Left lobe of liver (tissue), 2 donors: ENCODE measurements around the gene THSD4. TPM values are rescaled to one million over a fixed set of nuclear protein-coding genes. Genes with fewer than 3 reads are reported as not detected.

Experiments
- ATAC-seq: fragments of 200-7000 bp; cut with Tn5 transposase; one replicate; pipeline ENCODE4 v1.9.1; 2020; ENCODE audit warnings: mild to moderate bottlenecking, moderate library complexity
- DNase-seq: peaks from one replicate; pipeline ENCODE4 v3.0.0-alpha.2; 2020; ENCODE audit warnings: low spot score
- total RNA-seq: library from RNA; stranded (reverse); gene quantifications from one replicate; pipeline ENCODE4 v1.2.1, GENCODE V29; 2021
- donor health status: DM: no; HTN: no; CAD: no; lungs with moderate emphysema.
- donor health status: DM: no; HTN: yes; CAD: no.

Gene THSD4
- total RNA-seq, 1 donor from 2014 or later, result 19.5 TPM

DNA sequence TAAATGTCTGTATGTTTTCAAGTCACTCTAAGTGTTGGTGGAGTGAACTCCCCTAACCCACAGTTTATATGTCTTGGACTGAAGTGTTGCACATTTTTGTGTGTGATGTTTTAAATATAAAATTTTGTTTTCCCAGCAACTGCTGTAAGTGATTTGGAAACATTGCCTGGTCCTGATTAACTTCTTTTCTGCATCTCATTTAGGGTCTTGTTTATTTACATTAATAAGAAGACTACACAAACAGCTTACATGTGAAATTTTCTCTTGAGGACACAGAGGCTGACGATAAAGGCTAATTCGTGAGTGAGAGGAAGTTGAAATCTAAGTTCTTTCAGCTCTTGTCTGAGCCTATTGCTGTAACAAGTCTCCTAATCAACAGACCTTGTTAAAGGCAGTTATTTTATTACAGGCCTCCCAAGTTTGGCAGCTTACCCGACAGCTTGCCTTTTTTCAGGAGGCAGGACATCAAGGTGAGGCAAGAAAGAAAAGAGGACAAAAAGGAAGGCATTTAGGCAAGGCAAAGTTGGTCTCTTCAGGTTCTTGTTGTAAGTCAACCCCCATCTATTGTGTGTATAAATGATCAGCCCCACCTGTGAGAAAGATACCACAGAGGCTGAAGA, 517.4 kb downstream of the THSD4 start:
- ATAC-seq (no peak), DNase-seq (no peak)

DNA sequence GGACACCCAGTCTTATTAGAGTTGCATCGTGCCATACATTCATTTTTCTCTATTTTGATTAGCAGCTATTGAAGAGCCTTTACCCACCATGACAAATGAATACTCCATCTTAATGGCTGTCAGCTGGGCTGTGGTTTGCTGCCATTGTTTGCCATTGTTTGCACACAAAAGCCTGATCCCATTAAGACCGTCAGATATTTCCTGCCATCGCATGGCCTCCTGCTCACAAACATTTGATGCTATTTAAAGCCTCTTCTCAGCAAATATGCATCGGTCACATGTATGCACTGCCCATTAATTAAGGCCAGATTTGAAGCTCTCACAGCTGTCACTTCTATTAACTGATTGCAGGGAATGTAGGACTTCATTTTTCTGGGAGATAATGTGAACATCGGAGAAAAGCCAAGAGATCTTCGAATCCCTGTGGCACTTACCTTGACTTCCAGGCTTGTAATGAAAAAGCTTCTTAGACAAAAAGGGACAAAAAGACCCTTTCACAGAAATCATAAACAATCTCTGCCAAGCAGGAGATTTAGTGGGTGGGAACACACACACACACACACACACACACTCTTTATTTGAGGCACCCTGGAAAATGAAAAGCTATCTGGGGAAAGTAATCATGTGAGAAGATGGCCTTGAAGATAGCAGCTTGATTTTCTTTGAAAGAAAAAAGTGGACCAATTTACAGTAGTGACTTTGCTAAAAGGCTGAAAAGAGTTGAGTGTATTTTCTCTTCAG, 519.7 kb downstream of the THSD4 start:
- DNase-seq (no peak), ATAC-seq (no peak)

DNA sequence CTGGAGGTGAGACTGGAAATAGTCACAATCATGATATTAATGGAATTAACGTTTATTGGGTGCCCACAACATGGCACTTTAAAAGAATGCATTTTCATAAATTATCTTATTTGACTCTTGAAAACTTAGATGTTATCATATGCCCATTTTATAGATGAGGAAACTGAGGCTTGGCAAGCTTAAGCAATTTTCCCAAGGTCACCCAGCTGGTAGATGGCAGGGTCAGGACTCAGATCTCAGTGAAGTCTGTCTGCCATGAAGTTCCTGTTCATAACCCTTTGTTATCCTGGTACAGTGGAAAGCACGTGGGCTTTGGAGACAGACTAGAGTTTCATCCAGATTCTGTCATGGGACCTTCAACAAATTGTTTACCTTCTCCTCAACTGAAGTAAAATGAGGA, 520.5 kb downstream of the THSD4 start:
- ATAC-seq, result no peak
- DNase-seq, result no peak

DNA sequence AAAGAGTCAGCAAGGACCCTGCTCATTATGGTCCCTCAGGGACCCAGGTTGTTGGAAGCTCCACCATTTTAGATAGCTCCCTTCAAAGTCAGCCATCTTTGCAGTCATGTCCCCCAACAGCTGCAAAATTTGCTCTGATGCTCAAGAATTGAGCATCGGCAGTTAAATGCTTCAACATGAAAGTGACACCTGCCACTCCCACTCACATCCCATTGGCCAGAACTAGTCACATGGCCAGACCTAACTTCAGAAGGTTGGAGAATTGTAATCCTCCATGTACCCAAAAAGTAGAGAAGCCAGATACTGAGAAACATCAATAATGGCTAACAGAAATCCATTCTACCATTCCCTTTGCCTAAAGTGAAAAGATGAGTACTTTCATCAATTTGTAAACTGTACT, 523.6 kb downstream of the THSD4 start:
- ATAC-seq, result no peak
- DNase-seq, result no peak

DNA sequence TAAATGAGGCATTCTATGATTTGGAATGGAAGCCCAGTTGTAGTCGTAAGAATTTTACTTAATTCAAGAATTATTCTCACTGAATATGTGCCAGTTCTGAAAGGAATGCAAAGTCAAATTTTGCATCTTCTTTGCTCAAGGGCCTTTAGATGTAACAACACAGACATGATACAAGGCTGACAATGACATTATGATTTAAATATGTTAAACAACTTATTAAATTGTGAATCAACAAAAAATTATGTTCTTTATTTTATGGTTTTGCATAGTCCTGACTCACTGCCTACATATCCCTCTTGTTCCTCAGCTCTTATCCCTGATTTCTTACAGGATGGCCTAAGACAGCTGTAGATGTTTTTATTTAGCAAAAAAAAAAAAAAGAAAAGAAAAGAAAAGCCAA, 524.2 kb downstream of the THSD4 start:
- ATAC-seq, result no peak
- no peak for DNase-seq

DNA sequence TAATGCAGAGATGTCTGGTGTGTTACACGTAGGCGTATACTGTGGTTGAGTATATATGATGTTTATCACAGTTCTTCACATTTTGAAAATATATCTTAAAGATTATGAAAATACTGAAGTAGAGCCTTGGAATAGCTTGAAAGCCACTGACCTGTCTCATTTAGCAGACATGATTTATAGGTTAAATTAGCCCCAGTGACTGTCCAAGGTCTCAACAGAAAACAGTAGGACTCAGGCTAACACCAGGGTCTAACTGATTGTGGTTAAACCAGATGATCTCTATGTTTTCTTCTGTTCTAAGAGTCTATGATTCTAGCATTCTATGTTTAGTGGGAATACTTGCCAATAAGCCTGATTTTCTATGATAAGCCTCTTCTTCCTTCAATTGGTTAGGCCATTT, 528.6 kb downstream of the THSD4 start:
- ATAC-seq (no peak), DNase-seq (no peak)

DNA sequence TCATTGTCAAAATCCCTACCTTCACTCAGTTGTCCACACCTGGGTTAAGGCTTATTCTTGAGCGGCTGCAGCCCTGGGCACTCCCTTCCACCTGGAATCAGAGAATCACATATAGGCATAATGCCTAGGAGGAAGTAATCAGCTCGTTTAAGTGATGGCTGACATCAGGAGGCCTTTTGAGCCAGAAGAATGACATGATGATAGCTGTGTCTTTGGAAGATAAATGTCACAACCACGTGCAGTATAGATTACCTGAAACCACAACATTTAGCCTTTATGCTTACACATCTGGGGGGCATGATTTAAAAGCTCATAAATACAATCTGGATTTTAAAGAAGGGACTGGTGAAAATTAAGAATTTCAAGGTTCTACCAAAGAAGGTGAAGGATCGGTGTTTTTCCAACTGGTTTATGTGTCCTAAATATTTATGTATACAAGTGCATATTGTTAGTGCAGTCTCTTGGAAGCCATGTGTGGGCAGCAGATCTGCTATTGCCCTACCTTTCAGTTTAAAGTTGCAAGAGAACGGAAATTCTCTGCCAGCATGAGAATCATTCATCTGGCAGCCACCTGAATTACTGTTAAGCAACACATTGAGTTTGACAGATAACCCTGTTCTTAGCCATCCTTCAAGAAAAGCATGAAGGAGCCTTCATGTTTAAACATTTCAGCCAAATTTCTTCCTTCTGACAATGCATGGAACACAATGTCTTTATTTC, 531.7 kb downstream of the THSD4 start:
- DNase-seq, result no peak
- peak; percentile 14 for ATAC-seq

DNA sequence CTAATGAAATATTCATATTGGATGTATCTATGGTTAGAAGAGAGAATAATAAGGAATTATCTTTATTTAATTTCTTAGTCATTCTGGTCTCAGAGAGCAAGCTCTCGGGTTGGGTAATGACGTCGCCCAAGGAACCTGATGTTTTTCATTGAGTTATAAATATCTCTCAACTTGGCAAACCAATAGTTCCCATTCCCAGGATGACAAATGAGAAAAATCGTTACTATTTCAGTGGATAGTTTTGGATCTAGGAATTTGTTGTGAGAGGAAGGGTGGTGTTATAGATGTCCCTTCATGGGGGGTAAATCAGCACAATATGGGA, 532.2 kb downstream of the THSD4 start:
- ATAC-seq, result no peak
- DNase-seq, result no peak

DNA sequence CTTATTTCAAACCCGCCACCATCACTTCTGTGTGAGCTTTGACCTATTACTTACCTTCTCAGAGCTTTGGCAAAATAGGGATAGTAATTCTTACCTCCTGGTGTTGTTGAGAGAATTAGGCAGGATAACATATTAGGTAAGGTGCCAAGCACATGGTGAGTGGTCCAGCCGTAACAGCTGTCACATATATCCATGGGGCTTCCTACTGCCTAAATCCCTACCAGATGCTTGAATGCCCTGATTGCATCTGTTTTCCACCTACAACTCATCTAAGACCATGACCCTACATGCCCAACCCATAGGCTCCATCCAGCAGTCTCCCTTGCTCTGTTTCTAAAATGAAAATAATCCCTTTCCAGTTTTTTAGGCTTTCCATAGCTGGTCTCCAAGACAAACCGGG, 532.8 kb downstream of the THSD4 start:
- no peak for ATAC-seq
- no peak for DNase-seq

DNA sequence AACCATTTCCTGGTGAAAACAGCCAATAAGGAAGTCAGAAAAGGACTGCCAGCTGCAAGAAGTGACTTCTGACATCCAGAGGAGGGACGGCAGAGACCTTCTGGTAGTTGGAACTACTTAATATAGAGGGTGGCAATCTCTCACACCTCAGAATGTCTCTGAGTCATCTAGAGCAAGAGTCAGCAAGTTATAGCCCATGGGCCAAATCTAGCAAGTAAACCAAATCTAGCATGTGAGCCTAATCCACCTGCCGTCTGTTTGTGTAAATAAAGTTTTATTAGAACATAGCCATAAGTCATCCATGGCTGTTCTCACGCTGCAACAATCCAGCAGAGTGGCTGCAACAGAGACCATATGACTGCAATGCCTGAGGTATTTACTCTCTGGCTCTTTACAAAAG, 534.6 kb downstream of the THSD4 start:
- ATAC-seq, result no peak
- no peak for DNase-seq

DNA sequence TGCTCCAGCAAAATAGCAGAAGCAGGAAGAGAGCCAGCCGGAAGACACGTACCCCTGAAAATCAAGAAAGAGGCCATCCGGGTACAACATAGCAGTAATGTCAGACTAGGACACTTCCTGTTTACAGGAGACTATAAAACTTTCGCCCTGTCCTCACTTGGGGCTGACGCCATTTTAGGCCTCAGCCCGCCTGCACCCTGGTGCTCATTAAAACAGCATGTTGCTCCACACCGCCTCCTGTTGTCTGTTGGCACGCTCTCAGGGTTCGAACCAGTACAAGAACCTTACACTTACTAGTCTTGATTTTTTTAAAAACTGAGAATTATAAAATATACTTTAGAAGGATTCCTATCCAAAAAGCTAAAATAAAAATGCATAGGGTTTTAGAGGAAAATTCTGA, 535.3 kb downstream of the THSD4 start:
- no peak for DNase-seq
- no peak for ATAC-seq

DNA sequence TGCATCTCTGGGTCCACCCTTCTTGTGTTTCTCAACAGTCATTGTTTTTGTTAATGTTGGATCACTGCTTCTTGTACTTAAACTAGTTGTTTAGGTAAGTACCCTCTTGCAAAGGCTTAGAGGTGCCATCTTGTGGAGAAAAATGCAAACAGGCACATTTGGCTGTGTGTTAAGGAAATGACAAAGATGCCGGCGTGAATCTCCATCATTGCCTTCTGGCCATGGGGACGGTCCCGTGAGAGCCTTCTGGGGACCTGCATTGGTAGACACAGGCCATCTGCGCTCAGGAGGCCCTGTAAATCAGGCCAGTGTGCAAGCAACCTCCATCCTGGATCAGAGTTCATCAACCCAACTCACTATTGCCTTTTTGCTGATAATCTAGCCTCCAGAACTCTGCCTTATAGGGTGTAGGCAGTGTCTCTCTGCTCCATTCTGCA, 536.5 kb downstream of the THSD4 start:
- peak; percentile 60 for ATAC-seq
- DNase-seq, result no peak

DNA sequence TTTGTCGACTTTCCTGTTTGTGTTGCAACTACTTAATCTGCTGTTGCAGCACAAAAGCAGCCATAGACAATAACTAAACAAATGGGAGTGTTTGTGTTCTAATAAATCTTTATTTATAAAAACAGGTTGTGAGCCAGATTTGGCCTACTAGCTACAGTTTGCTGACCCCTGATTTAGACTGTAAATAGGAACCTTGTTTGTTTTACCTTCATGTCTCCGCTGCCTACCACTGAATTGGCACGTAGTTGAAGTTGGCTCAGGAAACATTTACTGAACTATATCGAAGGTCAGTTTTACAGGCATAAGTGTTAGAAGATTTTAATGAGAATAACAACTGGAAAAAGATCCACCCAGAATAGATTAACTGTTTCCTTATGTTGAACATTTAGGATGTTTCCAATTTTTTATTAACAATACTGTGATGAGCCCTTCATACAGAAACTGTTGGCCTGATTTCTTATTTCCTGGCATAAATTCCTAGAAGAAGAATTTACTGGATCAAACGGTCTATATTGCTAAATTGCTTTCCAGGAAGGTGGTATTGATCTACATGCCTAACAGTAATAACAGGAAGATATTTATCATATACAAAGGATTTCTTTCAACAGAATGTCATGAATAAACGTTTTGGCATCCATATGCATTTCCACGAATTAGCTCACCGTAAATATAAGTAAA, 538.9 kb downstream of the THSD4 start:
- ATAC-seq (peak; percentile 76), DNase-seq (peak; percentile 53)

DNA sequence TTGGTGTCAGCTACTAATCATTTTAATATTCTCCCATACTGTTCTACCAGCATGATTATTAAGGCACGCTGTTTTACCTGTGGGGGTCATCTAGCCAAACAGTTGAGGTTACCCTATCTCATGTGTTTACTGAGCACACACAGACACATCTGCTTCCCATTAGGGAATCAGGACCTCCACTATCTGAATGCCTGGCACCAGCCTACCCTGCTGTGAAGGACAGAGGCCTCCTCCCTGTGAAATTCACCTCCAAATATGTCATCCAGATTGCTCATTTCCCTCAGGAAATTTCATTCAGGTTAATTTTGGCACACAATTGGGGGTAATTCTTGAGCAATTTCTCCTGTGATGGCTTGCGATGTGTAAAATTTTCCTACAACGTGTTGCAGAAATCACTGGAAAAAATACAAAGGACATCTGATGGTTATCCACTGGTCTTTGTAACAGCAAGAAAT, 539.5 kb downstream of the THSD4 start:
- DNase-seq, result no peak
- ATAC-seq, result peak; percentile 20

DNA sequence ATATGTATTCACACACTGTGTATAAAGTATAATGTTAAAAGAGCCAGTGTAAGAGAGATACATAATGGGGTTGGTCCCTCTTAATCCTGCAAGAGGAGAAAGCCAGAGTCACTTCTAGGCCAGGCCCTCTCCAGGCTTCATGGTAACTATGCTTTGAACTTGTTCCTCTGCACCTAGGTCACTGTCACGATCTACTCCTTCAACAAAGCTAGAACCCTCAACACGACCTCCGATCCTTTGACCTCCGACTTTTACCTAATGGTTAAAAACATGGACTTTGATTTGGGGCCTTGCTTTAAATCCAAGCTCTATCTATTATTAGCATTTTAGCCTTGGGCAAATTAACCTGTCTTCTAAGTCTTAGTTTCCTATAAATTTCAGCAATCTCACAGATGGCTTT, 541.2 kb downstream of the THSD4 start:
- ATAC-seq (no peak), DNase-seq (no peak)

DNA sequence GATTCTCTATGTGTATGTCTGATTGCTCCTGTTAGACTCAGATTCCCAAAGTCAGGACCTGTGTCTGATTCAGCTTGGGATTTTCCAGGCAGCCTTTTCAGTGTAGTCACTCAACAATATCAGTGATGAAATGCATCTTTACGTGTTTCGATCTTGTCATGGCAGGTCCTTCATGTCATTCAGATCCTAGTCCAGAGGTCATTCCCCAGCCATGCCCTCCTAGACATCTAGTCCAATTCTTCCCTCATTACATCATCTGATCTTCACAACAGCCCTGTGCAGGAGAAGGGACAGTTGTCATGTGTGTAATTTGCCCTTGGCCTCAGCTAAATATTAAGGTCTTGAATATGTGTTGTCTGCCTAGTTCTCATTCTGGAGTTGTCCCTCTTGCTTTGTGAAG, 541.9 kb downstream of the THSD4 start:
- DNase-seq, result no peak
- peak; percentile 3 for ATAC-seq

DNA sequence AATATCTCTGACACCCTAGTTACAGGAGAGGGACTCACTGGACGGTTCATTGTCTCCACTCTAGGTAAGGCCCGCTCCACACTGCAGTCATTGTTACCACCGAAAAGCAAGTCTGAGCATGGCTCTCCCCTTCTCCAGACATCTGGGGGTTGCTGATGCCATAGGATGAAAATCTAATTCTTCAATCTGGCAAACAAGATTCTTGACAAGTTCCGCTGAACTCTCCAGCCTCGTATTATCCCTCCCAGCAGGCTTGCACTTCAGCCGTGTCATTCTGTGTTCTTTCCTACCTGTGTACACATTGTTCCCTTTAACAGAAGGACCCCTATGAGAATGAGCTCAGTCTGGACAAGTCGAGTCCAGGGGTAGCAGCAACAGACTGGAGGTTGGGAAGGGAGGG, 542.8 kb downstream of the THSD4 start:
- no peak for DNase-seq
- ATAC-seq, result no peak

DNA sequence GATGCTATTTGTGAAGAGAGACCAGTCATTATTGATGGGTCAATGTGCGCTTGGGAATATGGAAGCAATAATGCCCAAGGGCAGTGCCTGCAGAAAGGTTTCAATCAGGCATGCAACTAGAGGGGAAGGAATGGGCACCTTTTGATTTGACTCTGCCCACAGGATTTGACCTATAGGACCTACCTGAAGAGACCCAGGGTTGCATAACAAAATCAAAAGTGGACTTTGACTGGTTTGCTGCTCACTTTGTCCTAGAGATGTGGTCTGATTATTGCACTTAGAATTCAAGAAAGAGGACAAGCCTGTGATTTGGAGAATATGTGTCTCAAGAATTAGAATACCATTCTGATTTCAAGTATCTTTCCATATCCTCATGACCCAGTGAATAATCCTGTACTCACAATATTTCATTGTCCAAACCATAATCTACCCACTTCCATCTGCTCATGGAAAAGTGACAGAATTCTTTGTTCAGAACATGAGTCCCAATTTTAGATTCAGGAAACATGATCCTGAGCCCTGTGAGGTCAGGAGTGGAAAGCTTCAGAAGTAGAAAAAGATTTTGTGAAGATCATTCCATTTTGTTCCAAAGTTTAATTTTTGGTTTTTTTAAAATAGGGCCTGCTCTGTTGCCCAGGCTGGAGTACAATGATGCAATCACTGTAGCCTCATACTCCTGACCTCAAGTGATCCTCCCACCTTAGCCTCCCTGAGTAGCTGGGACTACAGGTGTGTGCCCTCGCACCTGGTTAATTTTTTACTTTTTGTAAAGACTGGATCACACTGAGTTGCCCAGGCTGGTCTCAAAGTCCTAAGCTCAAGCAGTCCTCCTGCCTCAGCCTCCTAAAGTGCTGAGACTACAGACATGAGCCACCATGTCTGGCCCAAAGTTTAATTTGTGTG, 543.8 kb downstream of the THSD4 start:
- DNase-seq (peak; percentile 54), ATAC-seq (peak; percentile 48)

DNA sequence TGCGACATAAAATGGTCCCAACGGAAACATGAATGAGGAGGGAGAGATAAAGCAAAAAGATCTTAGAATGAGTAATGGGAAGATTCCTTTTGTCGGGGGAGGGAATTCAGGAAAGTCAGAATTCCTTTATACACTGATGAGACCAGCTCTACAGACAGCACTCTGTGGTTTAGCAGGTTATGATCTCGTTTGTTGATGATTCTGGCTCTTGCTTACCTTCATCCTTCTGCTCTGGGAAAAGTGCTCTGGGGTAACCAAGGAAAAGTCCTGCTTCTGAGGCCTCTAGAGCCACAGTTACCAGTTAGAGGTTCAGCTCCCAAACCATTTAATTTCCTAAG, 544.4 kb downstream of the THSD4 start:
- no peak for ATAC-seq
- no peak for DNase-seq

DNA sequence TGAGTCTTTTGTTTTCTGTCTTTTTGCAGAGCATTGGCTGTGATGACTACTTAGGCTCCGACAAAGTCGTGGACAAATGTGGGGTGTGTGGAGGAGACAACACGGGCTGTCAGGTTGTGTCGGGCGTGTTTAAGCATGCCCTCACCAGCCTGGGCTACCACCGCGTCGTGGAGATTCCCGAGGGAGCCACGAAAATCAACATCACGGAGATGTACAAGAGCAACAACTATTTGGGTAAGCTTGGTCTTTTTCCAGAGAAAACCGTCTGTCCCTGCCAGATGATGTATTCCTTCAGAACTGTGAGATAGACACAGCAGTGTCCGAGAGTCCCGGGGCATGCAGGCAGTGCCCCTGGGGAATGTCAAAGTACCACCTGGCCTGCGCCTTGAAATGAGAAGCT, 545.2 kb downstream of the THSD4 start:
- no peak for DNase-seq
- ATAC-seq, result peak; percentile 64

DNA sequence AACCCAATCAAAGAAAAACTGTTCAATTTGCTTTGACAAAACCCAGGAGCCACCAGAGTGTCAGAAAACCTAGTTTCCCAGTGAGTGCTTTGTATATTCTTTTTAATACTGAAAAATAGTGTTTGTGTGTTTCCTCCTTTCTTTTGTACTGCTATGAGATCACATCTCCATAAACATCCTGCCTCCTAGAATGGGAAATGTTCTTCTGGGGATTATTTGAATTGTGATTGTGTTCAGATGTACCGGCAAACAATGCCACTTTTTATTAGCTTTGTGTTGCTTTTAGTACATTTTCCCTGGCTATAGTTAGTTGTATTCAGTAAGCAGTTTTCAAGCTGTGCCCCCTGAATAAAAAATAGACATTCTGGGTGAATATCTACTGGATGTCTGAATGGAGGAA, 547.0 kb downstream of the THSD4 start:
- ATAC-seq (no peak), DNase-seq (no peak)
